ENCODE results near the gene ATG13.

ATG13 gene

GRCh38 chr11:46677169-46677568 lies 59.8 kb downstream of the ATG13 start:
- DNase-seq = no peak

GRCh38 chr11:46677991-46678740 lies 60.8 kb downstream of the ATG13 start:
- DNase-seq = no peak

GRCh38 chr11:46678741-46679130 lies 61.4 kb downstream of the ATG13 start:
- DNase-seq = no peak

- no peak for DNase-seq
Observed at GRCh38 chr11:46679241-46680163, 62.1 kb downstream of the ATG13 start.

GRCh38 chr11:46680164-46680760 lies 62.9 kb downstream of the ATG13 start:
- no peak for DNase-seq

- DNase-seq = no peak
Observed at GRCh38 chr11:46680815-46681214, 63.5 kb downstream of the ATG13 start.

GRCh38 chr11:46681814-46682213 lies 64.5 kb downstream of the ATG13 start:
- no peak for DNase-seq

GRCh38 chr11:46682773-46683752 lies 65.7 kb downstream of the ATG13 start:
- no peak for DNase-seq

- DNase-seq = no peak
Observed at GRCh38 chr11:46684367-46684766, 67.0 kb downstream of the ATG13 start.

GRCh38 chr11:46686886-46687795 lies 69.8 kb downstream of the ATG13 start:
- peak; percentile 25 to 49 for DNase-seq

- no peak for DNase-seq
Observed at GRCh38 chr11:46690702-46691101, 73.3 kb downstream of the ATG13 start.

GRCh38 chr11:46692450-46692849 lies 75.1 kb downstream of the ATG13 start:
- DNase-seq = no peak

- no peak for DNase-seq
Observed at GRCh38 chr11:46693597-46694012, 76.3 kb downstream of the ATG13 start.

GRCh38 chr11:46694072-46694471 lies 76.7 kb downstream of the ATG13 start:
- DNase-seq = no peak

- no peak for DNase-seq
Observed at GRCh38 chr11:46694607-46695006, 77.3 kb downstream of the ATG13 start.

- no peak for DNase-seq
Observed at GRCh38 chr11:46695345-46696211, 78.2 kb downstream of the ATG13 start.

GRCh38 chr11:46696212-46696558 lies 78.8 kb downstream of the ATG13 start:
- peak; percentile 54 to 88 for DNase-seq

GRCh38 chr11:46697303-46697702 lies 80.0 kb downstream of the ATG13 start:
- DNase-seq = no peak

GRCh38 chr11:46697723-46698122 lies 80.4 kb downstream of the ATG13 start:
- DNase-seq = no peak

GRCh38 chr11:46698597-46698996 lies 81.2 kb downstream of the ATG13 start:
- no peak for DNase-seq

All from NCI-H446 (cell line).